HepG2 (cell line): ENCODE results near the gene ANKRD40. TPM values are rescaled to one million over a fixed set of nuclear protein-coding genes. Genes with fewer than 3 reads are reported as not detected.

Experiments used
- ARHGAP35 ChIP-seq: sonication (generic); formaldehyde crosslinking; IDR thresholded peaks from 2 replicates; pipeline ENCODE4 v1.9.0; 2022; ENCODE audit warnings: mild to moderate bottlenecking, inconsistent platforms, moderate library complexity, missing genetic modification reagents, borderline replicate concordance
- ATF3 ChIP-seq: sonication (generic); formaldehyde crosslinking; IDR thresholded peaks from 2 replicates; pipeline ENCODE4 v1.4.0; 2020; ENCODE audit warnings: missing genetic modification reagents
- E2F1 ChIP-seq: sonication (generic); formaldehyde crosslinking; IDR thresholded peaks from 2 replicates; pipeline ENCODE4 v1.5.0; 2020; ENCODE audit warnings: missing genetic modification reagents
- ETV5 ChIP-seq: IDR thresholded peaks from 2 replicates; pipeline ENCODE4 v1.6.1; 2018; ENCODE audit warnings: missing biosample characterization, missing genetic modification reagents, inconsistent platforms, borderline replicate concordance
- HNRNPUL1 ChIP-seq: fragments of 200-400 bp; formaldehyde crosslinking; IDR thresholded peaks from 2 replicates; pipeline ENCODE4 v1.6.1; 2017; ENCODE audit warnings: low read depth, mild to moderate bottlenecking, low read length, moderate library complexity
- HOXD1 ChIP-seq: sonication (generic); formaldehyde crosslinking; IDR thresholded peaks from 2 replicates; pipeline ENCODE4 v1.5.0; 2020; ENCODE audit warnings: missing genetic modification reagents
- KLF16 ChIP-seq, 2 experiments: sonication (generic) in 1 of 2; formaldehyde crosslinking in 1 of 2; IDR thresholded peaks; 2 replicates each; pipeline versions ENCODE4 v1.6.1 to v1.8.0; 2016 to 2023; ENCODE audit warnings: missing genetic modification reagents in 2 of 2, missing compliant biosample characterization in 1 of 2
- MAFK ChIP-seq, 2 experiments: IDR thresholded peaks in 1 of 2; conservative IDR thresholded peaks in 1 of 2; 2 replicates each; pipeline ENCODE4 v1.6.1; 2011; ENCODE audit warnings: improper control_type of control experiment in 2 of 2, low read length in 2 of 2
- NFE2L1 ChIP-seq: sonication (generic); formaldehyde crosslinking; IDR thresholded peaks from 2 replicates; pipeline ENCODE4 v1.4.0; 2020; ENCODE audit warnings: missing genetic modification reagents, mild to moderate bottlenecking, borderline replicate concordance
- ONECUT2 ChIP-seq: sonication (generic); formaldehyde crosslinking; IDR thresholded peaks from 2 replicates; pipeline ENCODE4 v1.4.0; 2020; ENCODE audit warnings: missing genetic modification reagents
- PTBP1 ChIP-seq: fragments of 200-400 bp; formaldehyde crosslinking; IDR thresholded peaks from 2 replicates; pipeline ENCODE4 v1.6.1; 2018; ENCODE audit warnings: low read length, low read depth; ENCODE audit not compliant: poor library complexity, severe bottlenecking
- SIN3A ChIP-seq: IDR thresholded peaks from 2 replicates; pipeline ENCODE4 v1.6.1; 2011; ENCODE audit warnings: low read depth, mild to moderate bottlenecking, control low read depth, low read length, borderline replicate concordance
- SRY ChIP-seq: sonication (generic); formaldehyde crosslinking; IDR thresholded peaks from 2 replicates; pipeline ENCODE4 v1.8.0; 2022; ENCODE audit warnings: mild to moderate bottlenecking, missing genetic modification reagents
- TAF15 ChIP-seq: fragments of 200-400 bp; formaldehyde crosslinking; IDR thresholded peaks from one replicate; pipeline ENCODE4 v1.6.1; 2018; ENCODE audit warnings: mild to moderate bottlenecking, low read depth, low read length; ENCODE audit not compliant: poor library complexity, severe bottlenecking
- TGIF2 ChIP-seq: IDR thresholded peaks from 2 replicates; pipeline ENCODE4 v1.6.1; 2016; ENCODE audit warnings: control low read depth, missing compliant biosample characterization
- ZBTB33 ChIP-seq: sonication (generic); formaldehyde crosslinking; IDR thresholded peaks from 2 replicates; pipeline ENCODE4 v1.4.0; 2020; ENCODE audit warnings: missing genetic modification reagents
- ZBTB7A ChIP-seq: sonication (generic); formaldehyde crosslinking; IDR thresholded peaks from 2 replicates; pipeline ENCODE4 v1.8.0; 2022; ENCODE audit warnings: mild to moderate bottlenecking, missing genetic modification reagents
- ZNF143 ChIP-seq: sonication (generic); formaldehyde crosslinking; IDR thresholded peaks from 2 replicates; pipeline ENCODE4 v1.4.0; 2020; ENCODE audit warnings: missing genetic modification reagents
- ZNF326 ChIP-seq: sonication (generic); formaldehyde crosslinking; IDR thresholded peaks from 2 replicates; pipeline ENCODE4 v1.4.0; 2020; ENCODE audit warnings: missing genetic modification reagents, borderline replicate concordance
- ZNF512B ChIP-seq: sonication (generic); formaldehyde crosslinking; IDR thresholded peaks from 2 replicates; pipeline ENCODE4 v1.5.1; 2020; ENCODE audit warnings: missing genetic modification reagents, mild to moderate bottlenecking, borderline replicate concordance
- ZNF841 ChIP-seq: sonication (generic); formaldehyde crosslinking; IDR thresholded peaks from 2 replicates; pipeline ENCODE4 v1.8.1; 2023; ENCODE audit warnings: missing genetic modification reagents, borderline replicate concordance
- ZSCAN22 ChIP-seq: sonication (generic); formaldehyde crosslinking; IDR thresholded peaks from 2 replicates; pipeline ENCODE4 v1.4.0; 2020; ENCODE audit warnings: mild to moderate bottlenecking, missing genetic modification reagents
- polyA plus RNA-seq, 8 experiments: library from polyadenylated mRNA; depleted of rRNA in 3 of 8; stranded (reverse) in 7 of 8; unstranded in 1 of 8; fragments of >200 nt; fragmentation: Illumina TruSeq in 4 of 8; extraction: Trizol in 4 of 8; gene quantifications; 2 replicates each; pipeline versions ENCODE4 v1.2.1 to v1.2.3, GENCODE V29; 2011 to 2016; ENCODE audit warnings: low read depth in 4 of 8, missing spikeins in 1 of 8, mixed read lengths in 1 of 8; ENCODE audit not compliant: insufficient read depth in 1 of 8
- total RNA-seq, 5 experiments: library from RNA; depleted of rRNA; stranded (reverse); fragments of >200 nt; fragmentation: Illumina TruSeq; extraction: Trizol; gene quantifications; 2 replicates each; pipeline ENCODE4 v1.2.3, GENCODE V29; 2016; ENCODE audit warnings: low read depth in 1 of 5

ANKRD40 gene
- total and polyA plus RNA-seq, 2 of the 13 experiments (the other 11 are each of a cell fraction or from before 2014, with no cell fraction given) = 35.0 to 46.4 TPM

GRCh38 chr17:50719144-50719923 is 11.6 kb upstream of the ANKRD40 start, which contains the start of gene LUC7L3 (continued):
- TF ChIP-seq ZNF512B (CRISPR knock-in tag) (no peak), SRY (CRISPR knock-in tag) (peak; percentile 94), PTBP1 (peak; percentile 34), ETV5 (CRISPR knock-in tag) (peak; percentile 88), ARHGAP35 (CRISPR knock-in tag) (peak; percentile 87; the same call in 1 of the 2 replicates), ZNF326 (no peak), SIN3A (no peak), HNRNPUL1 (peak; percentile 90), ZBTB7A (peak; percentile 82), ZSCAN22 (CRISPR knock-in tag) (no peak; the same call in 1 of the 2 replicates), KLF16 (CRISPR knock-in tag; IDR thresholded peaks at IDR 0.05) (peak in 1 of 2 experiments; percentile 99; a peak in 2 of 4 replicates), HOXD1 (CRISPR knock-in tag) (0 out of 2 replicates have a peak, but pooled peaks have one; percentile 69), ZBTB33 (CRISPR knock-in tag) (peak; percentile 40; the same call in 1 of the 2 replicates), E2F1 (CRISPR knock-in tag) (peak; percentile 74; the same call in 1 of the 2 replicates), TGIF2 (CRISPR knock-in tag) (peak; percentile 46), MAFK (conservative IDR thresholded peaks at IDR 0.05 in 1 of 2, IDR thresholded peaks at IDR 0.05 in 1 of 2; ENCODE audit: low read length in 2 of 2) (no peak), ZNF143 (peak; percentile 95), ZNF841 (CRISPR knock-in tag) (peak; percentile 72), NFE2L1 (no peak), ATF3 (no peak; the same call in none of the 2 replicates), ONECUT2 (CRISPR knock-in tag) (peak; percentile 68), TAF15 (peak; percentile 65)
